ENCODE results near the gene KLK15.

GRCh38 chr19:50874211-50874610 is 40.8 kb upstream of the KLK15 start:
- no peak for TF ChIP-seq POLR2AphosphoS5 (IDR thresholded peaks at IDR 0.05)
- no peak for TF ChIP-seq CTCF (IDR thresholded peaks at IDR 0.05; ENCODE audit: poor library complexity, severe bottlenecking)
- TF ChIP-seq EZH2 (IDR thresholded peaks at IDR 0.05; ENCODE audit: borderline replicate concordance, insufficient read depth, low read length, poor library complexity, severe bottlenecking) = no peak

Data from neural cell (in vitro differentiated cells).